HepG2 (cell line): ENCODE results near the gene PIGC. TPM values are rescaled to one million over a fixed set of nuclear protein-coding genes. Genes with fewer than 3 reads are reported as not detected.

ENCODE experiments used
- ATAD3A ChIP-seq: sonication (generic); formaldehyde crosslinking; IDR thresholded peaks from 2 replicates; pipeline ENCODE4 v1.4.0; 2020; ENCODE audit warnings: missing genetic modification reagents
- DNMT3B ChIP-seq: conservative IDR thresholded peaks from 2 replicates; pipeline ENCODE4 v1.6.1; 2016; ENCODE audit warnings: missing biosample characterization, control low read depth
- HNRNPUL1 ChIP-seq: fragments of 200-400 bp; formaldehyde crosslinking; IDR thresholded peaks from 2 replicates; pipeline ENCODE4 v1.6.1; 2017; ENCODE audit warnings: low read depth, mild to moderate bottlenecking, low read length, moderate library complexity
- POGZ ChIP-seq: sonication (generic); formaldehyde crosslinking; IDR thresholded peaks from 2 replicates; pipeline ENCODE4 v1.4.0; 2020; ENCODE audit warnings: mild to moderate bottlenecking, missing genetic modification reagents
- RFXAP ChIP-seq: sonication (generic); formaldehyde crosslinking; IDR thresholded peaks from 2 replicates; pipeline ENCODE4 v1.4.0; 2020; ENCODE audit warnings: missing genetic modification reagents, borderline replicate concordance
- TSC22D2 ChIP-seq: sonication (generic); formaldehyde crosslinking; IDR thresholded peaks from 2 replicates; pipeline ENCODE4 v1.5.1; 2020; ENCODE audit warnings: missing genetic modification reagents, mild to moderate bottlenecking, borderline replicate concordance
- WIZ ChIP-seq: sonication (generic); formaldehyde crosslinking; IDR thresholded peaks from 2 replicates; pipeline ENCODE4 v1.5.1; 2020; ENCODE audit warnings: mild to moderate bottlenecking, missing genetic modification reagents
- ZNF333 ChIP-seq: sonication (generic); formaldehyde crosslinking; IDR thresholded peaks from 2 replicates; pipeline ENCODE4 v1.4.0; 2020; ENCODE audit warnings: mild to moderate bottlenecking, missing genetic modification reagents, borderline replicate concordance
- ZNF530 ChIP-seq: sonication (generic); formaldehyde crosslinking; IDR thresholded peaks from 2 replicates; pipeline ENCODE4 v1.5.0; 2020; ENCODE audit warnings: low read depth, mild to moderate bottlenecking, missing genetic modification reagents
- ZNF557 ChIP-seq: sonication (generic); formaldehyde crosslinking; IDR thresholded peaks from 2 replicates; pipeline ENCODE4 v1.4.0; 2020; ENCODE audit warnings: missing genetic modification reagents
- polyA plus RNA-seq, 8 experiments: library from polyadenylated mRNA; depleted of rRNA in 3 of 8; stranded (reverse) in 7 of 8; unstranded in 1 of 8; fragments of >200 nt; fragmentation: Illumina TruSeq in 4 of 8; extraction: Trizol in 4 of 8; gene quantifications; 2 replicates each; pipeline versions ENCODE4 v1.2.1 to v1.2.3, GENCODE V29; 2011 to 2016; ENCODE audit warnings: low read depth in 4 of 8, missing spikeins in 1 of 8, mixed read lengths in 1 of 8; ENCODE audit not compliant: insufficient read depth in 1 of 8
- total RNA-seq, 5 experiments: library from RNA; depleted of rRNA; stranded (reverse); fragments of >200 nt; fragmentation: Illumina TruSeq; extraction: Trizol; gene quantifications; 2 replicates each; pipeline ENCODE4 v1.2.3, GENCODE V29; 2016; ENCODE audit warnings: low read depth in 1 of 5
- TF ChIP-seq, protein P1 (sequence below): sonication (generic); formaldehyde crosslinking; IDR thresholded peaks from 2 replicates; pipeline ENCODE4 v1.4.0; 2020; ENCODE audit warnings: missing genetic modification reagents
- TF ChIP-seq, protein P2 (sequence below): sonication (generic); formaldehyde crosslinking; IDR thresholded peaks from 2 replicates; pipeline ENCODE4 v1.8.0; 2022; ENCODE audit warnings: mild to moderate bottlenecking, missing genetic modification reagents, moderate library complexity
- TF ChIP-seq, protein P3 (sequence below): IDR thresholded peaks from 2 replicates; pipeline ENCODE4 v1.6.1; 2016; ENCODE audit warnings: missing compliant biosample characterization, missing genetic modification reagents, borderline replicate concordance
- TF ChIP-seq, protein P4 (sequence below): sonication (generic); formaldehyde crosslinking; IDR thresholded peaks from 2 replicates; pipeline ENCODE4 v1.4.0; 2020; ENCODE audit warnings: missing genetic modification reagents, mild to moderate bottlenecking, borderline replicate concordance

Gene PIGC
- total and polyA plus RNA-seq, 2 of the 13 experiments (the other 11 are each of a cell fraction or from before 2014, with no cell fraction given) = 26.7 to 29.5 TPM

DNA sequence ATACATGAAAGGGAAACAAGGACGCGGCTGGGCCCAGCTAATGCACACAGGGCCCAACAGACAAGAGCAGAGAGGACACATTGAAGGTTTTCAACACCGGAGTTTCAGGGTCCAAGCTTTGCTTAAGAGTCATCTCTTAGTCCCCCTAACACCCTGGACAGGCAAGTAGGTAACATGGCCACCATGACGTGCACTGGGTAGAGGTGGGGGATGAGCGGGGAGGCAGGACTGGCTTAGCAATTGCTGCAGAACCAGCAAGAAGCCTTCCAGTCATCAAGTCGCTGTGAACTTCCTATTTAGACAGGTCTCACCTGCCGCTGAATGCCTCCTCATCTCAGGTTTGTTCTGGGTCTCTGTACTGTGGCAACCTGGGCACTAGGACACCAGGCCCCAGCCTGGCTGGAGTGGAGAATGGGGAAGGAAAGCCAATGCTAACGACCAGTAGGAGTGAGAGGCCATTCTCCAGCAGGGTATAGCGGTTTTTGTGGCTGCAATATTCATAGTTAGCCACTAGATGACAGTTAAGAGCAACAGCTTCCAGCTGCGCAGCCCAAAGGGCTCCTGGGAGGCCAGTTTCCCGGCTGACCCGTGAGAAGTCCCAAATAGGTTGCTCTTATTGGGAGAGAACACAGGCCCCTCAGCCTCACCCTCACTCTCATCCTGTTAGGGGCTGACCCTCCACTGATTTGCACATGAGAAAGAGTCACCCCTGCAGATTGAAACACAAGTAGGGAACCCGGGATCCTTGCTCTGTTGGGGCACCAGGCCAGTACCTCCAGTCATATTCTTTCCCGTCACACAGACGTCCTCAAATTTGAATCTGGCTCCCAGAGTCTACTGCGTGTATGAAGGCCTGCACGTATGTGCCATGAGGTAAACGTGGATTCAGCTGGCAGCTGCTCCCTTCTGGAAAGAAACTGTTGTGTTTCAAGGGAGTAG, 6.0 kb upstream of the PIGC start (continued):
- TF ChIP-seq, protein P1, sequence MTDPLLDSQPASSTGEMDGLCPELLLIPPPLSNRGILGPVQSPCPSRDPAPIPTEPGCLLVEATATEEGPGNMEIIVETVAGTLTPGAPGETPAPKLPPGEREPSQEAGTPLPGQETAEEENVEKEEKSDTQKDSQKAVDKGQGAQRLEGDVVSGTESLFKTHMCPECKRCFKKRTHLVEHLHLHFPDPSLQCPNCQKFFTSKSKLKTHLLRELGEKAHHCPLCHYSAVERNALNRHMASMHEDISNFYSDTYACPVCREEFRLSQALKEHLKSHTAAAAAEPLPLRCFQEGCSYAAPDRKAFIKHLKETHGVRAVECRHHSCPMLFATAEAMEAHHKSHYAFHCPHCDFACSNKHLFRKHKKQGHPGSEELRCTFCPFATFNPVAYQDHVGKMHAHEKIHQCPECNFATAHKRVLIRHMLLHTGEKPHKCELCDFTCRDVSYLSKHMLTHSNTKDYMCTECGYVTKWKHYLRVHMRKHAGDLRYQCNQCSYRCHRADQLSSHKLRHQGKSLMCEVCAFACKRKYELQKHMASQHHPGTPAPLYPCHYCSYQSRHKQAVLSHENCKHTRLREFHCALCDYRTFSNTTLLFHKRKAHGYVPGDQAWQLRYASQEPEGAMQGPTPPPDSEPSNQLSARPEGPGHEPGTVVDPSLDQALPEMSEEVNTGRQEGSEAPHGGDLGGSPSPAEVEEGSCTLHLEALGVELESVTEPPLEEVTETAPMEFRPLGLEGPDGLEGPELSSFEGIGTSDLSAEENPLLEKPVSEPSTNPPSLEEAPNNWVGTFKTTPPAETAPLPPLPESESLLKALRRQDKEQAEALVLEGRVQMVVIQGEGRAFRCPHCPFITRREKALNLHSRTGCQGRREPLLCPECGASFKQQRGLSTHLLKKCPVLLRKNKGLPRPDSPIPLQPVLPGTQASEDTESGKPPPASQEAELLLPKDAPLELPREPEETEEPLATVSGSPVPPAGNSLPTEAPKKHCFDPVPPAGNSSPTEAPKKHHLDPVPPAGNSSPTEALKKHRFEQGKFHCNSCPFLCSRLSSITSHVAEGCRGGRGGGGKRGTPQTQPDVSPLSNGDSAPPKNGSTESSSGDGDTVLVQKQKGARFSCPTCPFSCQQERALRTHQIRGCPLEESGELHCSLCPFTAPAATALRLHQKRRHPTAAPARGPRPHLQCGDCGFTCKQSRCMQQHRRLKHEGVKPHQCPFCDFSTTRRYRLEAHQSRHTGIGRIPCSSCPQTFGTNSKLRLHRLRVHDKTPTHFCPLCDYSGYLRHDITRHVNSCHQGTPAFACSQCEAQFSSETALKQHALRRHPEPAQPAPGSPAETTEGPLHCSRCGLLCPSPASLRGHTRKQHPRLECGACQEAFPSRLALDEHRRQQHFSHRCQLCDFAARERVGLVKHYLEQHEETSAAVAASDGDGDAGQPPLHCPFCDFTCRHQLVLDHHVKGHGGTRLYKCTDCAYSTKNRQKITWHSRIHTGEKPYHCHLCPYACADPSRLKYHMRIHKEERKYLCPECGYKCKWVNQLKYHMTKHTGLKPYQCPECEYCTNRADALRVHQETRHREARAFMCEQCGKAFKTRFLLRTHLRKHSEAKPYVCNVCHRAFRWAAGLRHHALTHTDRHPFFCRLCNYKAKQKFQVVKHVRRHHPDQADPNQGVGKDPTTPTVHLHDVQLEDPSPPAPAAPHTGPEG = no peak
- TF ChIP-seq DNMT3B (CRISPR knock-in tag) = no peak
- no peak for TF ChIP-seq HNRNPUL1
- TF ChIP-seq ZNF333 (CRISPR knock-in tag) = no peak
- no peak for TF ChIP-seq ZNF557 (CRISPR knock-in tag)
- TF ChIP-seq ZNF530 (CRISPR knock-in tag) = no peak
- peak; percentile 15 for TF ChIP-seq WIZ
- TF ChIP-seq POGZ = peak; percentile 54; the same call in 1 of the 2 replicates
- TF ChIP-seq, protein P2, sequence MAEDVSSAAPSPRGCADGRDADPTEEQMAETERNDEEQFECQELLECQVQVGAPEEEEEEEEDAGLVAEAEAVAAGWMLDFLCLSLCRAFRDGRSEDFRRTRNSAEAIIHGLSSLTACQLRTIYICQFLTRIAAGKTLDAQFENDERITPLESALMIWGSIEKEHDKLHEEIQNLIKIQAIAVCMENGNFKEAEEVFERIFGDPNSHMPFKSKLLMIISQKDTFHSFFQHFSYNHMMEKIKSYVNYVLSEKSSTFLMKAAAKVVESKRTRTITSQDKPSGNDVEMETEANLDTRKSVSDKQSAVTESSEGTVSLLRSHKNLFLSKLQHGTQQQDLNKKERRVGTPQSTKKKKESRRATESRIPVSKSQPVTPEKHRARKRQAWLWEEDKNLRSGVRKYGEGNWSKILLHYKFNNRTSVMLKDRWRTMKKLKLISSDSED (CRISPR knock-in tag) = no peak
- TF ChIP-seq, protein P3, sequence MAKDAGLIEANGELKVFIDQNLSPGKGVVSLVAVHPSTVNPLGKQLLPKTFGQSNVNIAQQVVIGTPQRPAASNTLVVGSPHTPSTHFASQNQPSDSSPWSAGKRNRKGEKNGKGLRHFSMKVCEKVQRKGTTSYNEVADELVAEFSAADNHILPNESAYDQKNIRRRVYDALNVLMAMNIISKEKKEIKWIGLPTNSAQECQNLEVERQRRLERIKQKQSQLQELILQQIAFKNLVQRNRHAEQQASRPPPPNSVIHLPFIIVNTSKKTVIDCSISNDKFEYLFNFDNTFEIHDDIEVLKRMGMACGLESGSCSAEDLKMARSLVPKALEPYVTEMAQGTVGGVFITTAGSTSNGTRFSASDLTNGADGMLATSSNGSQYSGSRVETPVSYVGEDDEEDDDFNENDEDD = peak; percentile 36; the same call in 1 of the 2 replicates
- peak; percentile 36; the same call in 1 of the 2 replicates for TF ChIP-seq RFXAP (CRISPR knock-in tag)
- TF ChIP-seq ATAD3A (CRISPR knock-in tag) = no peak
- TF ChIP-seq, protein P4, sequence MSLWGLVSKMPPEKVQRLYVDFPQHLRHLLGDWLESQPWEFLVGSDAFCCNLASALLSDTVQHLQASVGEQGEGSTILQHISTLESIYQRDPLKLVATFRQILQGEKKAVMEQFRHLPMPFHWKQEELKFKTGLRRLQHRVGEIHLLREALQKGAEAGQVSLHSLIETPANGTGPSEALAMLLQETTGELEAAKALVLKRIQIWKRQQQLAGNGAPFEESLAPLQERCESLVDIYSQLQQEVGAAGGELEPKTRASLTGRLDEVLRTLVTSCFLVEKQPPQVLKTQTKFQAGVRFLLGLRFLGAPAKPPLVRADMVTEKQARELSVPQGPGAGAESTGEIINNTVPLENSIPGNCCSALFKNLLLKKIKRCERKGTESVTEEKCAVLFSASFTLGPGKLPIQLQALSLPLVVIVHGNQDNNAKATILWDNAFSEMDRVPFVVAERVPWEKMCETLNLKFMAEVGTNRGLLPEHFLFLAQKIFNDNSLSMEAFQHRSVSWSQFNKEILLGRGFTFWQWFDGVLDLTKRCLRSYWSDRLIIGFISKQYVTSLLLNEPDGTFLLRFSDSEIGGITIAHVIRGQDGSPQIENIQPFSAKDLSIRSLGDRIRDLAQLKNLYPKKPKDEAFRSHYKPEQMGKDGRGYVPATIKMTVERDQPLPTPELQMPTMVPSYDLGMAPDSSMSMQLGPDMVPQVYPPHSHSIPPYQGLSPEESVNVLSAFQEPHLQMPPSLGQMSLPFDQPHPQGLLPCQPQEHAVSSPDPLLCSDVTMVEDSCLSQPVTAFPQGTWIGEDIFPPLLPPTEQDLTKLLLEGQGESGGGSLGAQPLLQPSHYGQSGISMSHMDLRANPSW (CRISPR knock-in tag) = peak; percentile 28; the same call in 1 of the 2 replicates
- 0 out of 2 replicates have a peak, but pooled peaks have one; percentile 19 for TF ChIP-seq TSC22D2 (CRISPR knock-in tag)
